Loucy (cell line): ENCODE measurements around the gene ZBTB42.

Experiments used
- EZH2phosphoT487 ChIP-seq: fragments of 200-600 bp; IDR thresholded peaks from 2 replicates; pipeline ENCODE4 v1.6.1; 2018; ENCODE audit warnings: antibody characterized with exemption, mild to moderate bottlenecking, moderate library complexity, borderline replicate concordance
- TF ChIP-seq, protein P1 (sequence below): fragments of 200-600 bp; sonication (generic); conservative IDR thresholded peaks from 2 replicates; pipeline ENCODE4 v1.5.1; 2014; ENCODE audit warnings: mild to moderate bottlenecking, antibody characterized with exemption, low read length

DNA sequence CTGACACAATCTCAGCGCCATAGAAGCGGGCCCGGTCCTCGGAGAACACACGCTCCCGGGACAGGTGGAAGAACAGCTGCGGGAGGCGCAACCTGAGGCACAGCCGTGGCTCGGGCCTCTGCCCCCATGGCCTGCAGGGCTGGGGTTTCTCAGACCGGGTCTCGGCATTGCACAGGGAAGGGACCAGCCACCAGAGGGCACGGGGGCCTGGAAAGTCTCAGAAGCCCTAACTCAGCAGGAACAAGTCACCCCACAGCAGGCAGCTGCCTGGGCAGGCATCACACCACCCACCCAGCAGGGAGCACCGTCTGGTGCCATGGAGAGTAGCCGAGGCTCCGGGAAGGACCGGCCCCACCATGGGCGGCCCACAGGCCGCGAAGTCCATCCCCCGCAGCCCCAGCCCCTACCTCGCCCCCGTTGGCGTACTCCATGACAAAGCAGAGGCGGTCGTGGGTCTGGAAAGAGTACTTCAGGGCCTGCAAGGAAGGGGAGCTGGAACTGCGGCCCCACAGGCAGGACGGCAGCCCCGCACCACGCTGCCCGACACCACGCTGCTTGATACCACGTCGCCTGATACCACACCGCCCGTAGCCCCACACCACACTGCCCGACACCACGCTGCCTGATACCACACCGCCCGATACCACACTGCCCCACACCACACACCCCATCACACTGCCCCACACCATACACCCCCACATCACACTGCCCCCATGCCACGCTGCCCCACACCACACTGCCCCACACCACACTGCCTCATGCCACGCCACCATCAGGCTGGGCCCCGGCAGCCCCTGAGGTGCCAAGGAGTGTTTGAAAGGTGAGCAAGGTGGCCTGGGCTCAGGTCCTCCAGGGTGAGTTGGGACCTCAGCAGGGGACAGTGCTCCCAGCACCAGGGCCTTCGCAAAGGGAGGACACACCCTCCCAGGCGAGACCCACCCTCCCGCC, 27.1 kb upstream of the ZBTB42 start:
- TF ChIP-seq, protein P1, sequence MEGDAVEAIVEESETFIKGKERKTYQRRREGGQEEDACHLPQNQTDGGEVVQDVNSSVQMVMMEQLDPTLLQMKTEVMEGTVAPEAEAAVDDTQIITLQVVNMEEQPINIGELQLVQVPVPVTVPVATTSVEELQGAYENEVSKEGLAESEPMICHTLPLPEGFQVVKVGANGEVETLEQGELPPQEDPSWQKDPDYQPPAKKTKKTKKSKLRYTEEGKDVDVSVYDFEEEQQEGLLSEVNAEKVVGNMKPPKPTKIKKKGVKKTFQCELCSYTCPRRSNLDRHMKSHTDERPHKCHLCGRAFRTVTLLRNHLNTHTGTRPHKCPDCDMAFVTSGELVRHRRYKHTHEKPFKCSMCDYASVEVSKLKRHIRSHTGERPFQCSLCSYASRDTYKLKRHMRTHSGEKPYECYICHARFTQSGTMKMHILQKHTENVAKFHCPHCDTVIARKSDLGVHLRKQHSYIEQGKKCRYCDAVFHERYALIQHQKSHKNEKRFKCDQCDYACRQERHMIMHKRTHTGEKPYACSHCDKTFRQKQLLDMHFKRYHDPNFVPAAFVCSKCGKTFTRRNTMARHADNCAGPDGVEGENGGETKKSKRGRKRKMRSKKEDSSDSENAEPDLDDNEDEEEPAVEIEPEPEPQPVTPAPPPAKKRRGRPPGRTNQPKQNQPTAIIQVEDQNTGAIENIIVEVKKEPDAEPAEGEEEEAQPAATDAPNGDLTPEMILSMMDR = no peak
- TF ChIP-seq EZH2phosphoT487 = no peak
